Hypothalamus (tissue), 51 donors: ENCODE measurements around the gene NRCAM.
"Not testable (repeated sequence)": the region's sequence is repeated elsewhere in the genome, so short reads cannot be mapped to it uniquely, and the experiment has no call there.

Experiments used
- DNase-seq, 51 donors: peaks; one replicate each; lab custom pipeline; 2025; lab: John Stamatoyannopoulos, UW

Gene NRCAM

DNA sequence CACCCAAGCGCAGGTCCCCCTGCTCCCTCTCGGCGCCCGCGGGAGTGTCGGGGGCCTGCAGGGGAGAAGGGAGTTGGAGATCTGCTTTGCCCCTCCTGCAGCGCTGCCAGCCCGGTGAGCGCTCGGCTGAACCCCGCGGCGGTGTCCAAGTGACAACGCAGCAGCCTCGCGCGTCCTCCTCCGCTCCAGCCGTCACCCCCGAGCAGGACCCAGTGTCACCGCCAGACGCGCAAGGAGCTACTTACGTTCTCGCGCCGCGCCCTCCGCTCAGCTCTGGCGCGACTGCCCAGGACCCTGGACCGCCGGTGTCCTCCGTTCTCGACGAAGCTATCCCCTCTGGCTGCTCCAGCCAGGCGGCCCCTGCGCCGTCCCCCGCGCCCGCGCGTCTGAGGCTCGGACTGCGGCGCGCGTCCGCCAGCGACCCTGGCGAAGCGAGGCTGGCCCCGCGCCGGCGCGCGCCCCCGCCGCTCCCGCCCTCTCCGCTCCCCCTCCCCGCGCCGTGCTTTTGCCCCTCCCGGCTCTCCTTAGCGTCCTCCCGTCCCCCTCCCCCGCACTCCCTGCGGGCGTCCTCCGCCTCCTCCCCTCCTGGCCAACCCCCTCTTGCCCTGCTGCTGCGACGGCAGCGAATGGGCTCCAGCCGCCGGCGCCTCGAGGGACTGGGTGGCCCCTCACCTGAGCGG lies at the start of gene NRCAM:
NRCAM (minus strand) TSS at position 439 of the 680 bp plus-strand sequence. CDS start 216,372 bp downstream, outside the sequence.
- peak in 47 of 51 donors; percentile 28 to 85 (median 71) for DNase-seq

DNA sequence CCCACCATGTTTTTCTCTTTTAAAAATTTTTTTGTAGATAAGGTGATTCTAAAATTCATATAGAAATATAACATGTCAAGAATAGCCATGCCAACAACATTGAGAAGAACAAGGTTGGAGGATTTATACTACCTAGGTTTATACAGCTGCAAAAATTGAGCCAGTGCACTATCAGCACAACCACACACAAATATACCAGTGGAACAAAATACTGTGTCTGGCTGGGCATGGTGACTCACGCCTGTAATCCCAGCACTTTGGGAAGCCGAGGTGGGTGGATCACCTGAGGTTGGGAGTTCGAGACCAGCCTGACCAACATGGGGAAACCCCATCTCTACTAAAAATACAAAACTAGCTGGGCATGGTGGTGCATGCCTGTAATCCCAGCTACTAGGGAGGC lies 48.3 kb upstream of the NRCAM start:
- not testable (repeated sequence) for DNase-seq

DNA sequence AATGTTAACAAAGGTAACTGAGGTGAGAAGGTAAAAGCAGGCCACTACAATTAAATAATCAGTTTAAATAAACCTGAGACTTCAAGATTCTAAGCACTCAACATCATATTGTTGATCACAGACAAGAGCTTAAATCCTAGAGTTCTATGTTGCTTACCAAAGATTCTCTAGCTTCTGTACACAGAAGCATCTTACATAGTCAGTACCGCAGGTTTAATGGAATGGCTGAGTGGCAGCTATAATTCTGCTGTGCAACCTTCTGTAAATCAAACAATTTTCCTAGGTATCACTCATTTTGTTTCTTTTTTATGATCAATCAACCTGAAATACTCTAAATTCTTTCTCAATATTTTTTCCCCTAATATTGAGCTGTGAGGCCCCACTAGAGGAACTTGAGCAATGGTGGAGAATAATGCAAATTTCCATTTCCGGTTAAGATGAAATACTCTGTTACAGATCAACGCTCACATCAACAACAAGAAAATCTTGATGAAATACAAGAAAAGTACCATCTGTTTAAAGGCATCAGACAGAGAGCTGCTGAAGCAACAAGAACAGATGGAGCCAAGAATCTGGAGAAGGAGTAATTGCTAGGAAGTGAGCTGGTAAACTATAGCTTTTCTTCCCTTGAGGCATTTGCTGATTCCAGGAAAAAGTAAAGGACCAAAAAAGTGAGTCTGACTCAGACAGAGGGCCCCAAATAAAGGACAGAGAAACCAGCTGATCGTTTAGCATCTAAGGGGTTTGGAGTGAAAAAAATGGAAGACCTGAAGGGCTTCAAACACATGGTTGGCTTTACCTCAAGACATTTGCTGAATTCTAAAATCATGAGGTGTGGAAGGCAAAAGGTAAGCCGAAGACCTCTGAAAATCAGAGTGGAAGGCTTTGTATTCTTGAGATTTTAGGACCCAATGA lies 47.1 kb upstream of the NRCAM start:
- DNase-seq = no peak

DNA sequence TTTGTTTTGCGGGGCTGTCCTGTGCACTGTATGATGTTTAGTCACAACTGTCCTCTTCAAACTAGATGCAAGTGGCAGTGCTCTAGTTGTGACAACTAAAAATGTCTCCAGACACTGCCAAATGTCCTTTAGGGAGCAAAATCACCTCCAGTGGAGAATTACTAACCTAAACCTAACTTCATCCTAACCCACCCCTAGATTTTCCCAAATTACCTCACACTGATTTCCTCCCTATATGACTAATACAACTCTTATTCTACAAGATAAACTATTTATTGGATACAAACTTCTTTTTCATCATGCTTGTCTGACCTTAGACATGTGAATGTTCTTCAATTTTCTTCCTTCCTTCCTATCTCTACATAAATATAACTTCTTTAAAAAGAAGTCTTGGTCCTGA lies 43.3 kb upstream of the NRCAM start:
- no peak for DNase-seq

DNA sequence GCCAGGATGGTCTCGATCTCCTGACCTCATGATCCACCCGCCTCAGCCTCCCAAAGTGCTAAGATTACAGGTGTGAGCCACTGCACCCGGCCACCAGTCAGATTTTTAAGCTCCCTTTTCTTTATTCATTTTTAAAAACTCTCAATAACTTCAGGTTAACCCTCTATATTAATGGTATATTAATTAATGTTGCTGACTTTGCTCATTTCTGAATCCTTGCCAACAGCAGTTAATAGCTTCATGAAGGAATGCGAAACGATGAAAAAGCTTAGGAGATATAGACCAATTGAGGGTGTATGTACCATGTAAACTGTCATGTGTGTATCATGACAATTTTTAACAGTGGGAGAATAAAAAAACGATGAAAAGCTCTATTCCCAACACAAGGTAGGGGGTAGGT lies 42.2 kb upstream of the NRCAM start:
- DNase-seq = no peak

DNA sequence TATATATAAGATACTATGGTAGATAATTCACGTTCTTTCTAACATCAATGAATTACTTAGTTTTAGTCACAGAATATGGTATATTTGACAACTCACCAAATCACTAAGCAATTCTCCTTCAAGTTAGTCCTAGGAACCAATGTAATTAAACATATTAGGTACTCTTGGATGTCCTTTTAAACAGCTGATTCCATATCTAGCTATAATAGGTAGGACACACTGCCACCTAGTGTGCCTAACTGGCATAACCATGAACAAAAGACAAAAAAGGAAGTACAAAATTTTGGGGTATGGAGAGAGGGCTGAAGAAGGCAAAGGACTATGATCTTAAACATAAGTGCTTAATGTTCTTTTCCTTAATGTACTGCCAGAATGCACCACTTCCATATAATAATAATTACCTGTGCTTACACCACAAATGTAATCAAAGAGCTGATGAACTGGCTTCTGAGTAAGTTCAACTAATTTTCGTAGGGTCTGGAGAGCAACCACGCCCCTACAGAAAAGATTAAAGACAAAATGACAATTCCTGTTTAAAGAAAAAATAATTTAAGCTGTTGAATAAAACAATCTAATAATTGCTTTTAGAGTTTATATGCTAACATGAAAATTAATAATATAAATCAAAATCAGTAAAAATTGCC lies 41.0 kb upstream of the NRCAM start:
- DNase-seq = peak in 9 of 51 donors; percentile 1 to 32 (median 7)

DNA sequence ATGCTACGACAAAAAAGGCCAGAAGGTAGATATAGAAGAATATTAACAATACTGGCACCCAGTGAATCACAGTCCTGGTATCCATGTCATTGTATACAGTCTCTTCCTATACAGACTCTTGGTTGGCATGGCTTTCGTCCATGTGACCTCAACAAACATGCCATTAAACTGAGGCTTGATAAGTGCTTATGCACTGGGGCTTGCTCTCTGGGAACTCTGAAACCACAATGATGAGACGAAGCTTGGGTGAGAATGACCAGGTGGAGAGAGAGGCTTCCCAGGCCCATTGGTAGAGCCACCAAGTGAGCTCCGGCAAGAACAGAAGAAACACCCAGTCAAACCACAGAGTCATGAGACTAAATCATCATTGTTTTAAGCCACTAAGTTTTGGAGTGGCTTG lies 36.5 kb upstream of the NRCAM start:
- DNase-seq = no peak

DNA sequence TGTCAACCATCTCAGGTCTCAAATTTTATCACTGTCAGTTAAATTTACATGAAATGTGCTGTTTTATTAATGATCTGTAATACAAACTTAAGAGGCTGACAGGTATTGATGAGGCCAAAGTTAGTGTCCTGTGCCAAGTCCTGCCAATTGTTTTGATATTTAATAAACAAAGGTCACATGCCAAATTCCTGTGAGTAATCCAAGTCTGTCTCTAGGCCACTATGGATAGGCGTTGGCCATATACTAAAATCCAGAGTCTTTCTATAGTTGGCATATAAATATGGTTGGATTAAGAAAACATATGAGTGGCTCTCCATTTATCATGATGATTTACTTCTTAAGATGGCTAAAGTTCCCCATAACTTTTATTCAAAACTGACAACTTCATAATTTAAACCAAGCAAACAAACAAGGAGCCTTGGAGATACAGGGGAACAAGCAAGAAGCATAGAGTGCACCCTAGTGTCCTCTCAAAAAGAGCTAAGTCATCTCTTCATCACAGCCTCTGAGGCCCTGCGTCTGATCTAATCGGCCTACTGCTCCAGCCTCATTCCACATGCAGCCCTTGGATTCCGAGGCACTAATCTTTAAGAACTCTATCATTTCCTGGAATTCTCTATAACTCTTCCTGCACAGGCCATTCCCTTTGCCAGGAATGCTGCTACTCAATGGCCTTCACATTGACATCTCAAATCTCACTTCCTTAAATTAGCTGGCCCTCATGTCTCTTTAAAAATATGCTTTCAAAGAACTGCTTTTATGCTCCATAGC lies 32.7 kb upstream of the NRCAM start:
- no peak for DNase-seq

DNA sequence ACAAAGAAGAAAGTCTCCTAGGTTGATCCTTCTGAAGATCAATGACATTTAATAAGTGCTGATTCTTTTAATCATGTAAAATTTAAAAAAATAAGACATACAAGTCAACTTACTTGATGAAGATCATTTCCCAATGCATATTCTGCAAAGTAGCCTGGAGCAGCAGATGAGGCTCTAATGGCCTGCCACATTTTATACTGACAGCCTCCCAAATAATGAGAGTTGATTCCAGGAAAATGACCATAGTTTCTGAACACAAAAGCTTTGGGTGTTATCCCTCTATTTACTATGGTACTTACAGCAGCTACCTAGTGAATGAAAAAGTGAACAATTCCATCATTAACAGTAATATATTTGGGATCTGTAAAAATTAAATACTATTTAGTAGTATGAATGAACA lies 31.4 kb upstream of the NRCAM start:
- DNase-seq = no peak

DNA sequence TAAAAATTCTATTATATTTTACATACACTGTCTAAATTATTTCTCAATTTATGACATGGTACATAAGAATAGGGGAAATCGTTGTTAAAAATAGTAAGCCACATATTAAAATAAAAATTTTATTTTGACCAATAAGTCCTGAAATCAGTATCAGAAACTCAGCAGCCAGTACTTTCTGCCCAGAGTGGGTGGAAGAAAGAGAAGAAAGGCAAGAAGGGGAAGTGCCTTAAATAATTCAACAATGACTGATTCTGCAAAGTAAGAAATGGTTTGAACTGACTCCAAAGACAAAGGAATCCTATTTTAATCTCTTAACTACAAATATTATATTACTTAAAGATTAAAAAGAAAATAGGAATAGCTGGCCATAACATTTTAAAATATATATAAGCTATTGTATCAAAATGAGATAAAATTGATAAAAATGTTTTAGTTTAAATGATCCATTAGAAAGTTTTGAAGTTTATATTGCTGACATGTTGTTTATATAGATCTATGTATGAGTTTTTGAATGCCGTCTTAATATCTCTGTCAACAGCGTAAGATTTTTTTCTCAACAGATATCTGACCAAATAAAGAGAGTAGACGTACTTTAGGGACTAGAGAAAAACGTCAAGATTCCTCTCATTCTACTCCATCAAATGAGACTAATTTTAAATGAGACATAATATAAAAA lies 30.2 kb upstream of the NRCAM start:
- no peak for DNase-seq

DNA sequence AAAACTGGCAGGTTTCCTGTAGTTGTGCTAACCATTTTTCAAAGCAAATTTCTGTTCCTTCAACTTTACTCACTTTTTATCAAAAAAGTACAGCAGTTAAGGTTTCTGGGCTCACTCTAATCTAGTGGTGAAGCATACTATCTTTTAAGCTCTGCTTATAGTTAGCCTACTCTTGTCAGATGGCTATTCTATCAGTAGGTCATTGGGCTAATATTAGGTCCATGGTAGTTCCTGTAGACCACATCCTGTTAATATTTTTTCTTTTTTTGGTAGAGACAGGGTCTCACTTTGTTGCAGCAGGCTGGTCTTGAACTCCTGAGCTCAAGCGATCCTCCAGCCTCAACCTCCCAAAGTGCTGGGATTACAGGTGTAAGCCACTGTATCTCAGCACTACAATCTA lies 27.9 kb upstream of the NRCAM start:
- DNase-seq = no peak

DNA sequence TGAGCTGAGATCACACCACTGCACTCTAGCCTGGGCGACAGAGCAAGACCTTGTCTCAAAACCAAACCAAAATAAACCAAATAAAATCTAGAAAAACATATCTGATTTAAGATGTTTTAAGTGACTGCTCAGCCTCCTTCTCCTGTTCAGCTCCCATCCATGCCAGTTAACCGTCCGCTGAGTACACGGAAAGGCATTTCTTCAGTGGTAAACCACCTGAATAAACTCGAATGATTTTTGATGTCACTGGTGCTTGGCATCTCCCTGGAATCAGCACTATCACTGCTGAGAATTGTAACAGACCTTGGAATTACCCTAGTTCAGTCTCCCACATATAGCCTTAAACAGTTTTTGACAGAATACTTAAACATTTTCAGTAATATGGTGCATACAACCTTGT lies 24.1 kb upstream of the NRCAM start:
- no peak for DNase-seq

DNA sequence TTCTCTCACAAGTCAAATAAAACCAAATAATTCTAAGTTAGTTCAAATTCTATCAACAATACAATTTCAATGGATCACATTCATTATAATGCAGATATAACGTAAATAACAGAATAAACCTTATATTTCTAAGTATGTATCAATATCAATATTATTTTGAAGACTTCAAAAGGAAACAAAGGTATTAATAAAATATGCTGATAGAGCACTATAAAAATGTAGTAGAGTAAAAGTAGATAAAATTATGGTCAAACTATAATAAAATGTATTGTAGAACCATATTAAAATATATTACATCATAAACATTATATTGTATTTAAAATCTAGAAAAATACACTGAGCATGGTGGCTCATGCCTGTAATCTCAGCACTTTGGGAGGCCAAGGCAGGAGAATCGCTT lies 23.5 kb upstream of the NRCAM start:
- DNase-seq = no peak

DNA sequence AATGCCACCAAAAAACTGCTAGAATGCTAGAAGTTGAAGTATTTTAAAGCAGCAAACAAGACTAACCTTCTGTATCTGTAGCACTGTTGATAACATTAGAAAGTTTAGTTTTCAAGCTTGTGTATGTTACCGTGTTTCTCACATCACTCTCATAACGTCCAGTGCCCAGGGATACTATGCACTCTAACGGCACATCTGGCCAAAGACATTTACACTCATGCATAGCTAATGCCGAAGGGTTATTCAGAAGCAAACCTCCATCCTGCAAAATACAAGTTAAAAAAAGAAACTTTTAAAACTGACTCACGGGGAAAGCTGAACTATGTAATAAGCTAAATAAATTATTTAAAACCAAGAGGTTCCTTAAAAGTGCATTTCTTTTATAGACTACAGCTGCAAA lies 22.9 kb upstream of the NRCAM start:
- no peak for DNase-seq

DNA sequence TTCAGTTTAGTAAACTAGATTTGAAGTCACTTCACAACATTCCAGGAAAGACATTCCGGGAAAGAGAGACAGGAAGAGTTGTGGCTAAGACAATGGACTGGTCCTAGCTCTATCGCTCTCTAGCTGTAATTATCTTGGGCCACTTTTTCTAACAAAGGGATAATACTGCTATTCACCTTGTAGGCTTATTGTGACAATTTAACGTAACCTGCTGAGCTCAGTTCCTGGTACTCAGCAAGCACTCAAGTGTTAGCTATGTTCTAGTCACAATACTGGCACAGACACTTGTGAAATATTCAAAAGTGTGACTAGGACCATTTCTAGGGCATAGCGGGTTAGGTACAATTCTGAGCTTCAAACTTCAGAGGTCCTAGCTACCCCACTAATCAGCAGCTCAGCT lies 12.0 kb upstream of the NRCAM start:
- DNase-seq = no peak

DNA sequence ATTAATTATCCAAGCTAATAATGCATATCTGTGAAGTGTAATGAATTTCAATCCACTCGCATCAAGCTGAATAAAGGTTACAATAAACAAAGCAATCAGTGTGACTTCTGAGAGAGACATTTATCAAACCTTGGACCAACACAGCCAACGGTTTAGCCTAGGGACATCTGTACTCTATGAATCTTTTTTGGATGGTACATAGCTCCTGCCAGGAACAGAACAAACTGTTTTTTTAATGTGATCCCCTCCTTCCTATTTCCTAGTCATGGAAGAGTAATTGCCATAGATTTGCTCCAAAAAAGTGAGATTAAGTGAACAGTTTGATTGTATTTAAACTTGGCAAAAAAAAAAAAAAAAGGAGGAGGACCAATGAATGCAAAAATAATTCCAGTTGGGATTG lies 11.2 kb upstream of the NRCAM start:
- DNase-seq = no peak

DNA sequence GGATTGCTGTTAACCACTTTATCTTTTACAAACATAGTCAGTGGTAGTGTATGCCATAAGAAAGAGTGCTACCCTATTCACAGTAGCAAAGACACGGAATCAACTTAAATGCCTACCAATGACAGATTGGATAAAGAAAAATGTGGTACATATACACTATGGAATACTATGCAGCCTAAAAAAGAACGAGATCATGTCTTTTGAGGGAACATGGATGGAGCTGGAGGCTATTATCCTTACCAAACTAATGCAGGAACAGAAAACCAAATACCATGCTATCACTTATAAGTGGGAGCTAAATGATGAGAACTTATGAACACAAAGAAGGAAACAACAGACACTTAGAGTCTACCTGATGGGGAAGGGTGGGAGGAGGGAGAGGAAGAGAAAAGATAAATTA lies 10.1 kb upstream of the NRCAM start:
- DNase-seq = not testable (repeated sequence)

DNA sequence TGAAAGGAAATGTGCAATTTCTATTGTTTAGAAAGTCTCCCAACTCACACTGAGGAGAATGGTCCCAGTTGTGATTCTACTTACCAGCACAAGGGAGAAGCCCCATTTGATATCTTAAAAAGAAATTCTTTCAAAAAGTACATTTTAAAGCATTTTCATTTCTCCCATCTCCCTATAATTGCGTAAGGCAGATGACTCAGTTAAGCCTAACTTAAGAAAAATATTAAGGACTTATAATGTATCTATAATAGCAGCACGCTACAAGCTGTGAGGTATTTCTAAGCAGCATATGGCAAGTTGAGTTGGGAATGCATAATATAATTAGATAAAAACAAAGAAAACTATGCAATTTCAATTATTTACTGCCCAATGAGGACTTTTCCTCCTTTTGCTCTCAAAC lies 8.5 kb upstream of the NRCAM start:
- DNase-seq = no peak

DNA sequence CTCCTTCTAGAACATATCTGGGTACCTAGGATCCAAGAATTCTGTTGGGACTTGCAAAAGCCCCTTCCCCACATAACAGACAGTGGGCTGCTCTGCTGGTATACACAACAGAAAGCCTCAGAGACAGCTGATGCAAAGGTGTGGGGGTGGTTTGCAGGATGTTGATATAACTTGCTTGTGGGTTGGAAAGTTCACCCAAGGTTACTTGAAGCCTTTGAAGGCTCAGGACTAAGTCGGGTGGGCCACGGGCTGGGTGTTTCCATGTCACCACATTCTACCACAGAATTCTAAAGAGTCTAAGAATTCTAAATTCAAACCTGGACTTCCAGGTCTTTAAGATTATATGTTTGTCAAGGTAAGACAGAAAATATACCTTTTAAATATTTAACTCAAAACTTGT lies 7.4 kb upstream of the NRCAM start:
- no peak for DNase-seq

DNA sequence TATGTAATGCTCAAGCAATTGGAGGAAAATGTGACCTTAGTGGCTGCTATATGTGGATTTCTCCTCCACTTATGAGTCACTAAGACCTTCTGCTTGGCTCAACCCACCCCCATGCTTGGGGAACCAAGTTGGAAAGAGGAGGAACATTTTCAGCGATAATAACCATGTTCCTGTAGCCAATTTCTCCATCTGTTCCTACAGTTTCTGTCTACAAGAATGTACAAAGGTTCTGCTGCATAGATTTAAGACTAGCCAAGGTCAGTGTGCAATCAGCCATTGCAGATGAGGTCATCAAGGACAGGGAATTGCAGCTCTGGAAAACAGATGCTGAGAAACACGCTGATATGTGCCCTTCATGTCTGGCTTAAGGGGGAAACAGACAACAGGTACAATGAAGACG lies 5.6 kb upstream of the NRCAM start:
- no peak for DNase-seq
